EL (cell line): ENCODE measurements around the gene PLEKHG7.
"Not testable (repeated sequence)": the region's sequence is repeated elsewhere in the genome, so short reads cannot be mapped to it uniquely, and the experiment has no call there.

Experiments used
- DNase-seq: peaks from one replicate; pipeline ENCODE4 v3.0.0-alpha.2; 2016

The PLEKHG7 gene

DNA sequence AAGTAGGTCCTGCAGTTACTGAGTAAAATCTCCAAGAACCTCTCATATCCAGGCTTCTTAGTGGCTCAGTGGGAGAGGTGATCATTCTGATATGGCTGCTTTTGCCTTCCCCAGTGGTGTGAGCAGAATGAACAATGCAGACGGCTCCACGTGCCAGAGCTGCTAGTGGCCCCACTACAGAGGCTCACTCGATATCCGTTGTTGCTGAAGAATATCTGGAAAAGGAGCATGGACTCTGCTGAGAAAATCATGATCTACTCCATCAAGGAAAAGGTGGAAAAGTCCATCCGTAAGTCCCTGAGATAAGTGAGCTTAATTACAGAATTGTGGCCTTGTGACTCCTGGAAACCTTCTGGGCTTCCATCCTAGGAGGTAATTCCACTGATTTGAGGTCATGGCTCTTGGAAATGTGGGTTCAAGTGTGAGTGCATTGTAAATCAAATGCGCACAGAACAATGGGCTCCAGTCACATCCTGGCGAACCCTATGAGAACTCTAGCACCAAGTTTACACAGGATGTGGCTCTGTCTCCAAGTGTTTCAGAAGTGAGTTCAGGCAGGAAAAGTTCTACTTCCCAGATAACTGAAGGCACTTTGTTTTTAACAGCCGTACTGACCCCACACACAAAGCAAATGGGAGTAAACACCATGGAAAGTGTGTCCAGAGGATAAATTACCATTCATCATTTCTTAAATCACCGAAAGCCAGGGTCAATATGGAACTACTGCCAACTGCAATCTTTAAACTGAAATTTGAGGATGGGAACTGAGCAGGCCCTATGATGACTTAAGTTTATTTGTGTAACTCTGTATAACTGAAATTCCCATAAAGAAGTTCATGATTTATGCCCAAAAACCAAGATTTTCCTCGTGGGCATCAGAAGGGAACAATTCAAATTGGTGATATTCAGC lies 51.4 kb downstream of the PLEKHG7 start:
- DNase-seq, result no peak

GRCh38 chr12:92756898-92757596 lies 54.3 kb downstream of the PLEKHG7 start:
- no peak for DNase-seq

- DNase-seq, result no peak
Observed at GRCh38 chr12:92757597-92758121, 54.9 kb downstream of the PLEKHG7 start.

GRCh38 chr12:92759634-92760268 lies 57.0 kb downstream of the PLEKHG7 start:
- peak; percentile 95 for DNase-seq

- DNase-seq, result no peak
Observed at GRCh38 chr12:92762773-92763172, 60.0 kb downstream of the PLEKHG7 start.

DNA sequence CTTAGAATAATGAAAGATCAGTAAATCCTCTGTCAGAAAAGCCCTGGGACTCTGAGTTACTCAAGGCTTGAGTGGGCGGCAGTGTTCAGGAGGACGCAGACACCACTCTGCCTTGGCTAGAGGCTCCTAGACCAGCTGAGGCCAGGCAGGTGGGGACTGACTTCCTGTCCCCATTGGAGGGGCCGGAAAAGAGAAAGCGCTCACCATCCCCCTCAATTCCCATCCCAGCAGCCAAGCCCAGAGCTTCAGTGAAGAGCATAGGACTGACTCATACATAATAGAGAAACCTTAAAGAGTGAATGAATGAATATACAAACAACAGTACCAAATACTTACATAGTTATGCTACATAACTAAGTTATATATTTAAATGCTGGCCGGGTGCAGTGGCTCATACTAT lies 62.0 kb downstream of the PLEKHG7 start:
- DNase-seq, result no peak

DNA sequence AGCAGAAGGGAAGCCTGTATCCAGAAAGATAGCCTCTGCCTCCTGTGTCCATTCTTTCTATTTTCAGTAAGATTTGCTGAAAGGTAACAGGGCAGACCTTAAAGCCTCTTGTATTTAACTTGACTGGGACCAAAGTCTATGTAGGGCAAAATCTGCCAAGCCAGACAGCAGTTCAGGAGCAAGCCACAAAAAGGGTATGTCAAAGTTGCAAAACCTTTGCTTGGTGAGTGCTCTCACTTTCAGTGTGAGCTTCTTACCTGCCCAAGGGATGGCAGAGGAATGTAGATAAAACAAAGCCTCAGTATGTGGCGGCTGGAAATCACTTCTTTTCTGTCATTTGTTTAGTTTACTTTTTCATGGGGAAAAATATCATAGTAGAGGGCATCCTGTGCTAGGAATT lies 63.1 kb downstream of the PLEKHG7 start:
- DNase-seq, result no peak

- DNase-seq, result no peak
Observed at GRCh38 chr12:92769124-92769901, 66.5 kb downstream of the PLEKHG7 start.

DNA sequence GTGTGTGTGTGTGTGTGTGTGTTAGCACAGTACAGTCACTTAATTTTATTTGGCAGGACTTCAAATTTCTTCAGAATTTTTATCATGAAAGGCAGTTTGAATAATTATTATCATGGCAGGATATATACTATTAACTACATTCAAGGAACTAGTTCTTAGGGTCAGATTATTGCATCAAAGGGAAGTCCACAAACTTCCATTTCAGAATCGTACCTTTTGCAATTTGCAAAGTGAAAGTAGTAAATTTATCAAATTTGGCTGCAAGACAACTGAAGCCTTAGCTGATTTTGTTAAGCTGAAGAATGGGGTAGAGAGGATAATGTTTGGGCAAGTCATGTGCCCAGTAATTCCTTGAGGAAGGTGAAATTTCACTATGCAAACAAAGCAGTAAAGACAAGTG lies 68.2 kb downstream of the PLEKHG7 start:
- DNase-seq, result no peak

DNA sequence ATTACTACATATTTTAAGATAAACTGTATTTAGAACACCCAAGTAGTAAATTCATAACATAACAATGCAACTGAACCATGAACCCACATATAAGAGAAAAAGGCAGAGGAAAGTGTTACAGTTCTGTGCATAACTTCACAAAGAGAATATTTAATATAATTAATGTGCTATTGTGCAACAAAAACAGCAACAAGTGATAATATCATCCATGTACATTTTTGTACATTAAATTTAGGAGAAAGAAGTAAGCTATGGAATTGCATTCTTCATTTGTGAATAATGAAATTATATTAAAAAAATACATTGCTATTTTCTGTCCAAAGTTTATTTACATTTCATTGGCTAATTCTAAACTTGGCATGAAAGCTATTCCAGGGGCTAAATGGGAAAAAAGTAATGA lies 72.6 kb downstream of the PLEKHG7 start:
- DNase-seq, result no peak

DNA sequence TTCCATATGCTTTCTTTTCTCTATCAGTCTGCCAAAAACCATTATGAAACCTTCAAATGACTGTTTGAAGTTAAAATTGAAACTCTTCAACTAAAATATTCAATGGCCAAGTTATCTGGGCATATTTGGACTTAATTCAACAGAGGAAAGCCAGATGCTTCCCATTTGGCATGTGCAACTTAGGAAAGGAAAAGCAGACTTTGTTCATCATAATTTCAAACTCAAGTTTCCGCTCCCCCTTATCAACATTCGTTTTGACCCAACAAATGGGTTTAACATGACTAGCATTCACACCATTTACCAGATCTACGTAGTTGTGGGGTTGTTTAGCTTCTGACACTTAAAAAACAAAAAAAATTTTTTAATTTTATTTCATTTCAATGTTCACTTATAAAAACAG lies 75.7 kb downstream of the PLEKHG7 start:
- DNase-seq, result no peak

GRCh38 chr12:92779902-92780301 lies 77.1 kb downstream of the PLEKHG7 start:
- no peak for DNase-seq

DNA sequence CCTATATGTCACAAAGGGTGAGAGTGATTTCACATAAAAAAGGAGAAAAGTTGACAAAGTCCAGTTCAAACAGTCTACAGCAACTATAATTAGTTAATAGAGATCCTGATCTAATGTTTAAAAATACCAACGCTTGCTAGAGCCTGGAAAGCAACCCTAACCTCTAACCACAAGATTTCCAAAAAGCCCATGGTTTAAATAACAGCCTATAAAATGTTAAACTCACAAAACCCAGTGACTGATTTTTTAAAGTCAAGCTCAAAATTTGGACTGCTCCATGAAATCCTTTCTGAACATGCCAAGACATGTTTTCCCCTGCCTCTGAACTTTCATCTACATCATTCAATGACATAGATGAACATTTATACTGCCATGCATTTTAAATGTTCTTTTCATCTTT lies 81.6 kb downstream of the PLEKHG7 start:
- peak; percentile 13 for DNase-seq

- DNase-seq, result peak; percentile 75
Observed at GRCh38 chr12:92784797-92785562, 82.2 kb downstream of the PLEKHG7 start.

- DNase-seq, result no peak
Observed at GRCh38 chr12:92785563-92785950, 82.8 kb downstream of the PLEKHG7 start.

GRCh38 chr12:92786045-92786444 lies 83.3 kb downstream of the PLEKHG7 start:
- peak; percentile 15 for DNase-seq

DNA sequence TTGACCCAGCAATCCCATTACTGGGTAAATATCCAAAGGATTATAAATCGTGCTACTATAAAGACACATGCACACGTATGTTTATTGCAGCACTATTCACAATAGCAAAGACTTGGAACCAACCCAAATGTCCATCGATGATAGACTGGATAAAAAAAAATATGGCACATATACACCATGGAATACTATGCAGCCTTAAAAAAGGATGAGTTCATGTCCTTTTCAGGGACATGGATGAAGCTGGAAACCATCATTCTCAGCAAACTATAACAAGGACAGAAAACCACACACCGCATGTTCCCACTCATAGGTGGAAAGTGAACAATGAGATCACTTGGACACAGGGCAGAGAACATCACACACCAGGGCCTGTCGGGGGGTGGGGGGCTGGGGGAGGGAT lies 91.6 kb downstream of the PLEKHG7 start:
- not testable (repeated sequence) for DNase-seq

GRCh38 chr12:92794814-92795213 lies 92.0 kb downstream of the PLEKHG7 start:
- DNase-seq, result no peak

DNA sequence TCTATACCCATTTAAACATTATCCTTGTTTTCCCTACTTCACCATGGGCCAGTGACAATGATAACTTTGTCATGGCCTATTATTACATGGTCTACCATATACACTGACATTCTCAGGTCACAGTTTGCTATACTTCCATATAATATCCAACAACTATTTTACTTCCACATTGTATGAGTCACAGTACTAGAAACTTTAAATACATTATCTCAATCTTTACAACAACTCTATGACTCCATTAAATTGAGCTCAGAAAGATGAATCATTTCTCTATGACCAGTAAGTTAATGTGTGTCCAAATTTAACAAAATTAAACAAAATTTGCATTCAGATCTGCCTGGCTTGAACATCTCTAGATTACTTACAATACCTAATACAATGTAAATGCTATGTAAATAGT lies 93.9 kb downstream of the PLEKHG7 start:
- peak; percentile 4 for DNase-seq

DNA sequence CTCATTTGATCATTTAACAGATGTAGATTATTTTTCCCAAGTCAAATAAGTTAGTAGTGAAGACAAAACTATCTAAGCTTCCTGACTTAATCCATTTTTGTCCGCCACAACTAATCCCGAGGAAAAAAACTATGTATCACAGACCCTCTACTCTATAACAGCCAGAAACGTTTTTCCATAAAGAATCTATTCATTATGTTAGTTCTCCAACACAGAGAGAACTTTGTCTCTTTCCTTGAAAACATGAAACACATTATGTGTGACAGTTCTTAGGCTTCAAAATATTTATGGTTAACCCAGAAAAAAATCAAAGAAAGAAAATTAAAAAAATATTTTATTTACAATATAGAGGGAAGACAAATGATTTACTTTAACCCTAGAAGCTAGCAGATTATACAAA lies 100.1 kb downstream of the PLEKHG7 start:
- no peak for DNase-seq

DNA sequence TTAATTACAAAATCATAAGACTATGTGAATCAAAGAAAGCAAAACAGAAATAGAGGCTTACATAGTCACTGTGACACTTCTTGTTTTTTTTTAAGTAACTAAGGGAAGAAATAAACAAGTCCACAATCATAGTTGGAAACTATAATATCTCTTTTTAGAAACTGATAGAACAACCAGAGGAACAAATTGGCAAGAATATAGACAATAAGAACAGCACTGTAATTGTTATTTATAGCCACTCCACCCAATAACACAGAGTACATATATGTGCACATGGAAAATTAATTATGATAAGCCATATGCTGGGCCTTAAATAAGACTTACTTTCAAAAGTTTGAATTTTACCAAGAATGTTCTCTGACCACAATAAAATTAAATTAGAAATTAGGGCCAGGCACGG lies 101.1 kb downstream of the PLEKHG7 start:
- no peak for DNase-seq

GRCh38 chr12:92810370-92810769 lies 107.6 kb downstream of the PLEKHG7 start:
- no peak for DNase-seq
